Panc1 (cell line): ENCODE data around the gene OR6N1. TPM values are rescaled to one million over a fixed set of nuclear protein-coding genes. Genes with fewer than 3 reads are reported as not detected.

Experiments
- ATAC-seq: fragments of 200-7000 bp; cut with Tn5 transposase; 2 replicates; pipeline ENCODE4 v1.9.1; 2020; ENCODE audit warnings: mild to moderate bottlenecking, moderate library complexity
- BruUV-seq: library from RNA; stranded (reverse); fragments of 400-500 nt; replicated peaks from 2 replicates; lab custom pipeline; 2021; lab: Mats Ljungman, UMichigan
- CTCF ChIA-PET: fragments of 300-600 bp; sonication (Branson Sonifier 250); formaldehyde crosslinking; loops from one replicate; lab custom pipeline; 2022; ENCODE audit warnings: antibody characterized with exemption; lab: Charles Lee
- POLR2A ChIA-PET: fragments of 300-600 bp; sonication (Branson Sonifier 250); formaldehyde crosslinking; loops from one replicate; lab custom pipeline; 2022; ENCODE audit warnings: antibody characterized with exemption; lab: Charles Lee
- DNase-seq: peaks from one replicate; pipeline ENCODE4 v3.0.0-alpha.2; 2010; ENCODE audit warnings: low read depth, low spot score
- H3K27ac ChIP-seq: 2 replicates; pipeline ENCODE4 v1.5.1; 2011; ENCODE audit warnings: mild to moderate bottlenecking, low read length, inconsistent platforms
- H3K27me3 ChIP-seq: fragments of 200-500 bp; sonication (Bioruptor generic); 2 replicates; pipeline ENCODE4 v1.6.0; 2014; ENCODE audit warnings: low read length, inconsistent platforms; ENCODE audit not compliant: control insufficient read depth, insufficient read depth
- H3K36me3 ChIP-seq: fragments of 200-500 bp; sonication (Bioruptor generic); 2 replicates; pipeline ENCODE4 v1.5.1; 2014; ENCODE audit warnings: inconsistent platforms, mild to moderate bottlenecking, low read length, moderate library complexity; ENCODE audit not compliant: control insufficient read depth, insufficient read depth
- H3K4me1 ChIP-seq: 2 replicates; pipeline ENCODE4 v1.5.1; 2011; ENCODE audit warnings: inconsistent platforms, mild to moderate bottlenecking, low read length, moderate library complexity; ENCODE audit not compliant: control insufficient read depth, insufficient read depth
- H3K4me3 ChIP-seq, 2 experiments: 2 replicates each; pipeline ENCODE4 v1.5.1; 2011 to 2012; ENCODE audit warnings: low read depth in 2 of 2, low read length in 2 of 2, mild to moderate bottlenecking in 2 of 2, inconsistent platforms in 1 of 2, moderate library complexity in 1 of 2
- H3K9me3 ChIP-seq: fragments of 200-500 bp; sonication (Bioruptor generic); 2 replicates; pipeline ENCODE4 v1.5.1; 2014; ENCODE audit warnings: low read depth, mild to moderate bottlenecking, inconsistent platforms, low read length, moderate library complexity; ENCODE audit not compliant: control insufficient read depth, insufficient read depth
- CTCF ChIP-seq: fragments of 450-650 bp; IDR thresholded peaks from 2 replicates; pipeline ENCODE4 v1.5.1; 2017; ENCODE audit warnings: mild to moderate bottlenecking
- POLR2AphosphoS5 ChIP-seq: IDR thresholded peaks from 2 replicates; pipeline ENCODE4 v1.6.1; 2012; ENCODE audit warnings: mild to moderate bottlenecking, low read depth, low read length, moderate library complexity
- REST ChIP-seq, 2 experiments: IDR thresholded peaks; 2 replicates each; pipeline ENCODE4 v1.6.1; 2011 to 2012; ENCODE audit warnings: low read depth in 2 of 2, control low read depth in 1 of 2, low read length in 1 of 2, mild to moderate bottlenecking in 1 of 2, moderate library complexity in 1 of 2; ENCODE audit not compliant: insufficient read depth in 1 of 2
- SIN3A ChIP-seq: IDR thresholded peaks from 2 replicates; pipeline ENCODE4 v1.6.1; 2012; ENCODE audit warnings: low read depth, mild to moderate bottlenecking, low read length, moderate library complexity, borderline replicate concordance; ENCODE audit not compliant: insufficient read depth
- TCF7L2 ChIP-seq: IDR thresholded peaks from 2 replicates; pipeline ENCODE4 v1.6.1; 2011; ENCODE audit warnings: mild to moderate bottlenecking, low read depth, low read length, inconsistent platforms
- in situ Hi-C: cut with HindIII; loops from 2 replicates; pipeline ENCODE4 v1.10.0; 2016; ENCODE audit warnings: low sequenced_read_pairs, low pct_unique_long_range_greater_than_20kb
- intact Hi-C: fragments of 100-400 bp; cut with micrococcal nuclease; formaldehyde crosslinking; loops from one replicate; pipeline ENCODE4 v1.10.0; 2022; ENCODE audit not compliant: unreplicated experiment
- total RNA-seq: library from RNA; stranded (reverse); gene quantifications from one replicate; pipeline ENCODE4 v1.2.1, GENCODE V29; 2021; ENCODE audit not compliant: unreplicated experiment

The OR6N1 gene
- total RNA-seq, 1 experiment from 2014 or later = not detected

DNA sequence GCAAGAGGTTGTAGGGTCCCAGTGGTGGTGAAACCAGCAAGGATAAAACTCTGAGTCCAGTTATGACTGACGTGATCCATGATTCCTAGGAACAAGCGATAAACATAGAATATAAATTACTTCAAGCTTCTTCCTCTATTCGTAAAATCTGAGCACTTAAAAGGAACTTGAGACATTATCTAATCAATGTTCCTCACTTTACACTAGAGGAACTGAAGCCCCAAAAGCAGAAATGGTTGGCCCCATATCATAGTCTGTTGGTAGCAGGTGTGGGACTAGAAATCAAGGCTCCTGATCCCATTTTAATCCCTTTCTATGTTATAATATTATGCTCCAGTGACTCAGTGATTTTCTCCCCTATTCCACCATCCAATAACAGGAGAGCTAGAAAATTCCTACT lies 37.3 kb upstream of the OR6N1 start:
- in situ Hi-C loops (no loop called here), intact Hi-C loops (no loop called here)
- ATAC-seq (no peak), DNase-seq (no peak)
- CTCF ChIA-PET = no interaction called here
- Histone ChIP-seq H3K27me3 (no peaks in the 10 kb centered on the region), H3K36me3 (no peaks in the 10 kb centered on the region), H3K4me1 (no peaks in the 10 kb centered on the region), H3K4me3 (no peak overlapping the region), H3K27ac (no peak overlapping the region), H3K9me3 (no peaks in the 10 kb centered on the region)
- no peak for TF ChIP-seq POLR2AphosphoS5
- TF ChIP-seq TCF7L2 = no peak
- no peak for TF ChIP-seq REST (IDR thresholded peaks at IDR 0.05; ENCODE audit: insufficient read depth in 1 of 2, low read depth in 2 of 2, low read length in 1 of 2)
- no peak for TF ChIP-seq SIN3A
- TF ChIP-seq CTCF = no peak
- BruUV-seq = no TSS peak
- POLR2A ChIA-PET = no interaction called here

DNA sequence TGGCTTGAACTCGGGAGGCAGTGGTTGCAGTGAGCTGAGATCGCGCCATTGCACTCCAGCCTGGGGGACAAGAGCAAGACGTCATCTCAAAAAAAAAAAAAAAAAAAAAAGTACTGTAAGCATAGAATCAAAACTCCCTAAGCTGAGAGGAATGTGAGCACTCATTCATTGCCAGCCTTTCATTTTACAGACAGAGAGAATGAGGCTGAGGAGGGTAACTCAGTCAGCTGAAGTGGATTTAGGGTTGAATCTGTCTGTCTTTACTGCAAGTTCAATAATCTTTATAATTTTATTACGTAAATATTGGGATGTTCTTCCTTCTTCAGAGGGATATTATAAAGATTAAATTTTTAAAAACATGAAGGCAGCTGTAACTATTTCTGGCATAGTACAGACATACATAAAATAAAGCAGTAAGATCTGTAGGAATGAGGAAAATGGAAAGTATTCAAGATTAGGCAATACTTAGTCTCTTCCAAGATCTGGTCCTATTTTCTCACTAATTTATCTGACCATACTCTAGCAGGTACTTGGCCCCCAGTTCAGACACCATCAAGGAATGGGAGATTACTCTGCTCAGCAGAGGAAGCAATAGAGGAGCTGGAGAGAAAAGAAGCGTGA lies 35.0 kb upstream of the OR6N1 start:
- ChIA-PET POLR2A (no interaction called here), CTCF (no interaction called here)
- no TSS peak for BruUV-seq
- intact Hi-C loops (no loop called here), in situ Hi-C loops (no loop called here)
- TF ChIP-seq POLR2AphosphoS5 (no peak), SIN3A (no peak), CTCF (no peak)
- H3K27ac ChIP-seq = no peak overlapping the region
- no peaks in the 10 kb centered on the region for H3K36me3 ChIP-seq
- H3K4me3 ChIP-seq = no peak overlapping the region
- no peak for ATAC-seq
- no peaks in the 10 kb centered on the region for H3K4me1 ChIP-seq
- DNase-seq = no peak
- H3K9me3 ChIP-seq = no peaks in the 10 kb centered on the region
- H3K27me3 ChIP-seq = no peaks in the 10 kb centered on the region
